Natural killer cell (primary cell): ENCODE data around the gene JUND. TPM values are rescaled to one million over a fixed set of nuclear protein-coding genes. Genes with fewer than 3 reads are reported as not detected.

Experiments
- ATAC-seq, 3 donors: fragments of 150-1000 bp in 2 of 3; fragments of 200-7000 bp in 1 of 3; cut with Tn5 transposase; 1 replicate in 1 of 3; 2 replicates in 2 of 3; pipeline ENCODE4 v1.10.0; 2021; ENCODE audit warnings: mild to moderate bottlenecking in 2 of 3, moderate library complexity in 2 of 3
- DNase-seq, 2 donors: peaks; one replicate each; pipeline versions ENCODE4 v3.0.0 to v3.0.0-alpha.2; 2013 to 2021; ENCODE audit warnings: mixed read lengths in 1 of 2
- H3K27ac ChIP-seq: one replicate; pipeline ENCODE4 v1.5.1; 2013; ENCODE audit warnings: mild to moderate bottlenecking, low read length
- H3K27me3 ChIP-seq: one replicate; pipeline ENCODE4 v1.6.1; 2013; ENCODE audit warnings: low read length; ENCODE audit not compliant: control insufficient read depth, insufficient read depth
- H3K36me3 ChIP-seq: one replicate; pipeline ENCODE4 v1.6.1; 2013; ENCODE audit warnings: low read length; ENCODE audit not compliant: control insufficient read depth, insufficient read depth
- H3K4me1 ChIP-seq: one replicate; pipeline ENCODE4 v1.6.1; 2013; ENCODE audit warnings: low read length; ENCODE audit not compliant: control insufficient read depth, insufficient read depth
- H3K4me3 ChIP-seq: one replicate; pipeline ENCODE4 v1.5.1; 2013; ENCODE audit warnings: low read length
- H3K9me3 ChIP-seq: one replicate; pipeline ENCODE4 v1.6.1; 2013; ENCODE audit warnings: low read length; ENCODE audit not compliant: control insufficient read depth, insufficient read depth
- H3K27ac Mint-ChIP-seq, 2 donors: one replicate each; pipeline ENCODE4 v1.8.0; 2022; ENCODE audit warnings: mild to moderate bottlenecking in 2 of 2, mixed read lengths in 2 of 2, moderate library complexity in 1 of 2
- H3K27me3 Mint-ChIP-seq, 2 donors: one replicate each; pipeline ENCODE4 v1.8.0; 2022; ENCODE audit warnings: low read depth in 2 of 2, mixed read lengths in 2 of 2
- H3K36me3 Mint-ChIP-seq: one replicate; pipeline ENCODE4 v1.8.0; 2022; ENCODE audit warnings: mixed read lengths
- H3K4me1 Mint-ChIP-seq, 2 donors: one replicate each; pipeline ENCODE4 v1.8.0; 2022; ENCODE audit warnings: mixed read lengths in 2 of 2
- H3K4me3 Mint-ChIP-seq: one replicate; pipeline ENCODE4 v1.8.0; 2022; ENCODE audit warnings: mild to moderate bottlenecking, moderate library complexity, mixed read lengths
- H3K9me3 Mint-ChIP-seq, 2 donors: one replicate each; pipeline ENCODE4 v1.8.0; 2022; ENCODE audit warnings: mixed read lengths in 2 of 2
- WGBS: methylation state at CpG from one replicate; pipeline ENCODE4 v1.1.7; 2013; ENCODE audit warnings: missing lambda C conversion rate; ENCODE audit not compliant: insufficient coverage; 5-methylcytosine and 5-hydroxymethylcytosine counted together
- intact Hi-C: fragments of 100-400 bp; cut with micrococcal nuclease; formaldehyde crosslinking; loops from one replicate; pipeline ENCODE4 v1.14.2; 2022
- total RNA-seq, 4 donors: library from RNA; stranded (reverse); fragments of 120-200 nt in 1 of 4; gene quantifications; one replicate each; pipeline versions ENCODE4 v1.2.3 to v1.2.4, GENCODE V29; 2013 to 2022
- TF ChIP-seq, protein P1 (sequence below): fragments of 200-600 bp; IDR thresholded peaks from one replicate; pipeline ENCODE4 v1.8.0; 2022; ENCODE audit warnings: antibody characterized with exemption

JUND gene
- total RNA-seq, 3 donors from 2014 or later (not counting 1 experiment from before 2014, with no cell fraction given) = 1,182 to 2,122 (median 1,520) TPM

DNA sequence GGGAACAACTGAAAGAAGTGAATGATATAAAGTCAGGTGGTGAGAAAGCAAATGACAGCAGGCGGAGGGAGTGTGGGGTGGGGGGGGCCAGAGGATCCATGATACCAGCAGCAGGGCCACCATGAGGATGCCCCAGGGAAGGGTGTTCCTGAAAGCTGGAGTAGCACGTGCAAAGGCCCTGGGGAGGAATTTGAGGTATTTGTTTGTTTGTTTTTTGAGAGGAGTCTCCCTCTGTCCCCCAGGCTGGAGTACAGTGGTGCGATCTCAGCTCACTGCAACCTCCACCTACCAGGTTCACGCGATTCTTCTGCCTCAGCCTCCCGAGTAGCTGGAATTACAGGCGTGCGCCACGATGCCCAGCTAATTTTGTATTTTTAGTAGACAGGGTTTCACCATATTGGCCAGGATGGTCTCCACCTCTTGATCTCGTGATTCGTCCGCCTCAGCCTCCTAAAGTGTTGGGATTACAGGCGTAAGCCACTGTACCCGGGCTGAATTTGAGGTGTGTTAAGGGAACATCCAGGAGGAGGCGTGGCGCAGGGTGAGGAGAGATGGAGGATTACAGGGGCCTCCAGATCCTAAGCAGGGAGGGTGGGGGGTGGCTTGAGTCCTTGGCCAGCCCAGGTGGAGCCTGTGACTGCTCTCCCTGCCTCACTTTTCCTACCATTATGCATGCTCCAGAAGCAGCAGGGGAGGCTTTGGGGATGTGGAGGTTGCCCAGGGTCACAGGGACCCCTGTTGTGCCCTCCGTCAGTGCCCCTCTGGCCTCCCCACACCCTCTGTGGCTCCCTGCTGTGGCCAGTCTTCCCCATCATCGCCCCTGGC is 12.4 kb upstream of the JUND start:
- H3K9me3 ChIP-seq = no peaks in the 10 kb centered on the region
- peaks cover 62% of the 10 kb centered on the region for H3K4me1 ChIP-seq

DNA sequence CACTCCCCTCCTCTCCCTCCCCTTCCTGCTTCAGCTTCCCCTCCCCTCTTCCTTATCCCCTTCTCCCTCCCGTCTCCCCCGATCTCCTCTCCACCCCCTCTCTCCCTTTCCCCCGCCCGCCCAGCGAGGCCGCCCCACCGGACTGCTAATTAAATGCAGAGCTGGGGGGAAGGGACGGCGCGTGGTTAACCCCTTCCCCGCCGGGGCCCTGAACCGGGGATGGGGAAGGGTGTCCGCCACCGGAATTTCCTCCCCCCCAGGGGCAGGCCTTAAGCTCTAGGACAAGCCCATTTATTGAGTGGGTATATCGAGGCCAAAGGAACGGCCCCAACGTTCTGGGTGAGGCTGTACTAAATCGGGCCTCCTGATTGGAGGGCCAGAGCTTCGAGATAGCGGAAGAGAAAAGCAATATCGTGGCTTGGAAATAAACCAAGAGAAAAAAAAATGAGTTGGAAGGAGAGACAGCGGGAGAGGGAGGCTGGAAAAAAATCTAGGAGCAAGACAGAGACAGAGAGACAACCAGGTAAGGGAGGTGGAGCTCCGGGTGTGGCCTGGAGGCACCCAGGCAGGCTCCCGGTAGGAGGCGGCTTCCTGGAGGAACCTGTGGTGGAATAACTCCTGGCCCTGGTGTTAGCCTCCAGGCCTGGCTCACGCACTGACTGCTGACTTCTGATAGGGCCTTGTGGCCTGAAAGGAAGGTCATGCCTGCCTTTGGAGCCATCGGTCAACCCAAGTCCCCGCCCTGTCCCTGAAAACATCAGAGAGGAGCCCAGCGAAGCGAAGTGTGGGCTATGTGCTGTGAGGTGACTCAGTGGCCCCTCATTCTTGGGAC is 11.6 kb upstream of the JUND start:
- intact Hi-C loops = no loop called here
- Histone ChIP-seq H3K27me3 (no peaks in the 10 kb centered on the region), H3K4me3 (peak overlapping the region; percentile 71), H3K27ac (peak overlapping the region; percentile 99), H3K9me3 (no peaks in the 10 kb centered on the region), H3K36me3 (no peaks in the 10 kb centered on the region), H3K4me1 (peaks cover 67% of the 10 kb centered on the region)
- H3K36me3 Mint-ChIP-seq = no peaks in the 10 kb centered on the region
- H3K9me3 Mint-ChIP-seq = no peaks in the 10 kb centered on the region
- H3K27ac Mint-ChIP-seq = peak overlapping the region; percentile 89
- H3K4me3 Mint-ChIP-seq = peak overlapping the region; percentile 89
- H3K27me3 Mint-ChIP-seq = no peaks in the 10 kb centered on the region
- ATAC-seq = no peak
- TF ChIP-seq, protein P1, sequence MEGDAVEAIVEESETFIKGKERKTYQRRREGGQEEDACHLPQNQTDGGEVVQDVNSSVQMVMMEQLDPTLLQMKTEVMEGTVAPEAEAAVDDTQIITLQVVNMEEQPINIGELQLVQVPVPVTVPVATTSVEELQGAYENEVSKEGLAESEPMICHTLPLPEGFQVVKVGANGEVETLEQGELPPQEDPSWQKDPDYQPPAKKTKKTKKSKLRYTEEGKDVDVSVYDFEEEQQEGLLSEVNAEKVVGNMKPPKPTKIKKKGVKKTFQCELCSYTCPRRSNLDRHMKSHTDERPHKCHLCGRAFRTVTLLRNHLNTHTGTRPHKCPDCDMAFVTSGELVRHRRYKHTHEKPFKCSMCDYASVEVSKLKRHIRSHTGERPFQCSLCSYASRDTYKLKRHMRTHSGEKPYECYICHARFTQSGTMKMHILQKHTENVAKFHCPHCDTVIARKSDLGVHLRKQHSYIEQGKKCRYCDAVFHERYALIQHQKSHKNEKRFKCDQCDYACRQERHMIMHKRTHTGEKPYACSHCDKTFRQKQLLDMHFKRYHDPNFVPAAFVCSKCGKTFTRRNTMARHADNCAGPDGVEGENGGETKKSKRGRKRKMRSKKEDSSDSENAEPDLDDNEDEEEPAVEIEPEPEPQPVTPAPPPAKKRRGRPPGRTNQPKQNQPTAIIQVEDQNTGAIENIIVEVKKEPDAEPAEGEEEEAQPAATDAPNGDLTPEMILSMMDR = no peak
- peaks cover 41 to 49% of the 10 kb centered on the region in 2 donors for H3K4me1 Mint-ChIP-seq
- peak in 1 of 2 donors; percentile 41 for DNase-seq
- WGBS = 22% methylated on average over 28 of the region's 31 CpGs

More for the DNA sequence above, 12.4 kb upstream of the JUND start:
- Mint-ChIP-seq H3K36me3 (no peaks in the 10 kb centered on the region), H3K4me1 (peaks cover 41 to 48% of the 10 kb centered on the region in 2 donors), H3K9me3 (no peaks in the 10 kb centered on the region), H3K27ac (peak overlapping the region; percentile 89), H3K4me3 (peak overlapping the region; percentile 67), H3K27me3 (no peaks in the 10 kb centered on the region)
- WGBS = 88% methylated on average over 18 of the region's 18 CpGs
- TF ChIP-seq, protein P1 = no peak
- H3K4me3 ChIP-seq = no peak overlapping the region
- DNase-seq (no peak), ATAC-seq (no peak)
- H3K27me3 ChIP-seq = no peaks in the 10 kb centered on the region
- H3K27ac ChIP-seq = peak overlapping the region; percentile 99
- intact Hi-C loops = no loop called here
- no peaks in the 10 kb centered on the region for H3K36me3 ChIP-seq

DNA sequence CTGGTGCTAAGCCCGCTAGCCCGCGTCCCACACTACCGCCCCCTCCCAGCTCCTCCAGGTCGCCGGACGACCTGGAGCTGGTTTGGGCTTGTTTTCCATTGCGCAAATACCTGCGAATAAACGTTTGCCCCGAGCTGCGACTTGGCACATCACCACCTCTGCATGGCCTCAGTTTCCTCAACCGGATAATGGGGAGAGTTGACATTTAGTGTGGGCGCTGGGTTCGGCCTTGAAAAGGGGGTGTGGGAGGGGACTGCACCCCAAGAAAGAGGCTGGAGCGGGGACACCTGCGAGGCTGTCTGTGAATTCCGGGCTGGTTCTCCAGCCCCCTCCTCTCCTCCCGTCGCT is 11.0 kb upstream of the JUND start:
- TF ChIP-seq, protein P1 = no peak
- Mint-ChIP-seq H3K36me3 (no peaks in the 10 kb centered on the region), H3K9me3 (no peaks in the 10 kb centered on the region), H3K4me3 (peak overlapping the region; percentile 89), H3K27me3 (no peaks in the 10 kb centered on the region), H3K27ac (peak overlapping the region; percentile 89), H3K4me1 (peaks cover 41 to 49% of the 10 kb centered on the region in 2 donors)
- H3K27me3 ChIP-seq = no peaks in the 10 kb centered on the region
- under 1% methylated on average over 20 of the region's 20 CpGs for WGBS
- peak overlapping the region; percentile 71 for H3K4me3 ChIP-seq
- DNase-seq (no peak), ATAC-seq (no peak)
- peak overlapping the region; percentile 99 for H3K27ac ChIP-seq
- intact Hi-C loops = no loop called here
- H3K4me1 ChIP-seq = peaks cover 67% of the 10 kb centered on the region
- no peaks in the 10 kb centered on the region for H3K36me3 ChIP-seq
- no peaks in the 10 kb centered on the region for H3K9me3 ChIP-seq
